Cerebellar cortex (tissue), 1 donor: ENCODE results near the gene AP3S1.
A peak's percentile ranks its signal among the peaks of the same experiment; 100 is the strongest.
"Not testable (repeated sequence)": the region's sequence is repeated elsewhere in the genome, so short reads cannot be mapped to it uniquely, and the experiment has no call there.

ENCODE experiments used
- DNase-seq: peaks from one replicate; pipeline ENCODE4 v3.0.0-alpha.2; 2015; ENCODE audit warnings: low spot score

Gene AP3S1

GRCh38 chr5:115873392-115873791 is 31.7 kb downstream of the AP3S1 start:
- no peak for DNase-seq

GRCh38 chr5:115875447-115875846 is 33.7 kb downstream of the AP3S1 start:
- peak; percentile 15 for DNase-seq

GRCh38 chr5:115877342-115877741 is 35.6 kb downstream of the AP3S1 start:
- not testable (repeated sequence) for DNase-seq

GRCh38 chr5:115882434-115882833 is 40.7 kb downstream of the AP3S1 start:
- DNase-seq, result not testable (repeated sequence)

DNA sequence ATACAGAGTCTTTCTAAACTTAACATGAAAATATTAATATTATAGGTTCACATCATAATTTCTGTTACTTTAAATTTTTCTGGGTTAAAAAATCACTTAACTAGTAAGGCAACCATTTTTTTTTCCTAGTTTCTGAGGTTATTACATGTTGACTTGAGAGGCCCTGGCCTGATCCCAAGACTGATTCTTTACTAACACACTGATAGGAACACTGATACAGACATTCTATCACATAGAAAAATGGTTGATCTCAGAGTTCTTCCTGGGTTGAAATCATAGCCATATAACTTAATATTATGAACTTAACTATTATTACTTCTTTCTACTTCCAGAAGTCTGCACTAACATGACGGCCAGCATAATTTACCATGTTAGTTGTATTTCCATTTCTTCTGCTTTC is 43.0 kb downstream of the AP3S1 start:
- DNase-seq, result no peak

DNA sequence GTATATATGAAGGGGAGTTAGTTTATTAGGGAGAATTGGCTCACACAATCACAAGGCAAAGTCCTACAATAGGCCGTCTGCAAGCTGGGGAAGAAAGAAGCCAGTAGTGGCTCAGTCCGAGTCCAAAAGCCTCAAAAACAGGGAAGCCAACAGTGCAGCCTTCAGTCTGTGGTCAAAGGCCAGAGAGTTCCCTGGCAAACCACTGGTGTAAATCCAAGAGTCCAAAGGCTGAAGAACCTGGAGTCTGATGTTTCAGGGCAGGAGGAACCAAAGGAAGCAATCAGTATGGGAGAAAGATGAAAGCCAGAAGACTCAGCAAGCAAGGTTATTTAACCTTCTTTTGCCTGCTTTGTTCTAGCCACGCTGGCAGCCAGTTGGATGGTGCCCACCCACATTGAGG is 43.5 kb downstream of the AP3S1 start:
- not testable (repeated sequence) for DNase-seq

- DNase-seq, result no peak
Observed at GRCh38 chr5:115888027-115888426, 46.3 kb downstream of the AP3S1 start.

DNA sequence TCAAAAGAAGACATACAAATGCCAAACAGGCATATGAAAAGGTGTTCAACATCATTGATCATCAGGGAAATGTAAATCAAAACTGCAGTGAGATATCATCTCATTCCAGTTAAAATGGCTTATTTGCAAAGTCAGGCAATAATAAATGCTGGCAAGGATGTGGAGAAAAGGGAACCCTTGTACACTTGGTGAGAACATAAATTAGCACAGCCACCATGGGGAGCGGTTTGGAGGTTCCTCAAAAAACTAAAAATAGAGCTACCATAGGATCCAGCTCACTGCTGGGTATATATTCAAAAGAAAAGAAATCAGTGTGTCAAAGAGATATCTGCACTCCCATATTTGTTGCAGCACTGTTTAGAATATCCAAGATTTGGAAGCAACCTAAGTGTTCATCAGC is 50.3 kb downstream of the AP3S1 start:
- no peak for DNase-seq

GRCh38 chr5:115894342-115894741 is 52.6 kb downstream of the AP3S1 start:
- no peak for DNase-seq

GRCh38 chr5:115895821-115896220 is 54.1 kb downstream of the AP3S1 start:
- no peak for DNase-seq

DNA sequence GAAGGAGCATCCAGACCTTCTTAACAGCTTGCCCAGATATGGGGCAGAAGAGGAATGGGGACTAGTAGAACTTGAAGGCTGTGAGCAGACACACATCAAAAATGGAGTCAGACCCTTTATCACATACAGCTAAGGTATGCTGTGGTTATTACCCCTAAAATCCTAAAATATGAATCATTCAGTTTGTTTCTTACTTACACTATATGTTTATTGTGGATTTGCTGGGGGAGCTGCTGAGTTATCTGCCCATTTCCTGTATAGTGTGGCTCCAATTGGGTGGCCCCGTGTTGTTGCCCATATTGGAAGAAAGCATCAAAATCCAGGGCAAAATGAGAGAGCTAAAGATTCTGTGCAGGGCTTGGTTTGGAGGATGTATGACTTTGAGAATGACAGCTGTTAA is 56.9 kb downstream of the AP3S1 start:
- no peak for DNase-seq

DNA sequence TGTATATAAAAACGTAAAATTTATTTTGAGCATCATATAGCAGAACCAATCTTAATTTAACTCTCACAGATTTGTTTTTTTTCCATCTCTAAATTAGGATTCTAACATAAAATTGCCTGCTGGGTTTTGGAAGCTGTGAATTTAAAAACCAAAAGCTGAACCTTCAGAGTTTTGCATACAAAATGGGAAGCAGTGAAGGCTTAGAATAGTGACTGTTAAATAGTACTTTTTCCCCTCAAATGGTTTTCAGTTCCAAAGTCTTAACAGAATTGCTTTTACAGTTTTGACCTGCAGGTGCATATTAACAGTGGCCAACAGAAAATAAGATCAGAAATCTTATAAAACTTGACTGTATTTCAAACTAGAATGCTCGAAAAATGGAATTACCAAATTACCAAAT is 65.4 kb downstream of the AP3S1 start:
- no peak for DNase-seq

DNA sequence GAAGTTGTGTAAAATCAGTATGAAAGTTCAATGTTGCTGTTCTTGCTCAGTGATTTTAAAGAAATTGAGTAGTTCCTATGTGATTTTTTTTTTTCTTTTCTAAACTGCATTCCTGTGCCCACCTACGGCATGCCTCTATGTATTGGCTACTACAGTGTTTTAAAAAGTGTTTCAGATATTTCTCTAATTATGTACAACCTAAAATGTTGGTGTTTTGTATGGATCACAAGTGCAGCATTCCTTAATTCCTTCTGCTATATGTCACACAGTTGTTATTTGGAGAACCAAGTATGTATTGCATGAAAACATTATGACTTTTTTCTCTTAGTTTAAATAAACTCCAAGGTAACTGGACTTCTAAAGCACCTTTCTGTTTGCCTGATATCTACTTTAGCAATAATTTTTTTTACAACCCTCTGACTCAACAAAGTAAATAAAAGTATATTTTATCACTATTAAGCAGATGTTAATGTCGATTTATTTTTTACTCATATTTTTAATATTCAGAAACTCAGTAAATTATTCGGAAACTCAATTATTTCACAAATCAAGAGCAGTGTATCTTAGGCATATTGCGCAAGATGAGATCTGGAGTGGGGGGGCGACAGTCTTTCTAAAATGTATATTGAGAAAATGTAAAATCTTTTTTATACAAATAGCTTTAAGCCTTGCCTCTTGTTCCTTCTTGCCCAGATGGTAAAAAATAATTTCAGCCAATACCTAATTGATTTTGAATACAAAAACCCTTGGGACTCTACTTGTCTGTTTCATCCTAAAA is 72.1 kb downstream of the AP3S1 start:
- not testable (repeated sequence) for DNase-seq

DNA sequence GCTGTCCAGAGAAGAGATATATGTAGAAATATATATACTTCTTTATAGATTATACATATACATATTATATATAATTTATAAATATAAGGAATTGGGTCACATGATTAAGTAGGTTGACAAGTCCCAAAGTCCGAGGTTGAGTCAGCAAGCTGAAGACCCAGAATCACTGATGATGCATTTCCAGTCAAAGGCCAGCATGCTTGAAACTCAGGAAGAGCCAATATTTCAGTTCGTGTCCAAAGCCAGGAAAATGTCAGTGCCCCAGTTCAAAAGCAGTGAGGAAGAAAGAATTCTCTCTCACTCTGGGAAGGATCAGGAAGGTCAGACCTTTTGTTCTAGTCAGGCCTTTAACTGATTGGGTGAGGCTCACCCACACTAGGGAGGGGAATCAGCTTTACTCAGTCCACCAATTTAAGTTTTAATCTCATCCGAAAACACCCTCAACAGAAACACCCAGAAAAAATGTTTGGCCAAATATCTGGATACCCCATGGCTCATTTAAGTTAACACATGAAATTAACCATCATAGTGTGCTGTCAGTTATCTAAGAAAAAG is 78.5 kb downstream of the AP3S1 start:
- DNase-seq, result no peak

DNA sequence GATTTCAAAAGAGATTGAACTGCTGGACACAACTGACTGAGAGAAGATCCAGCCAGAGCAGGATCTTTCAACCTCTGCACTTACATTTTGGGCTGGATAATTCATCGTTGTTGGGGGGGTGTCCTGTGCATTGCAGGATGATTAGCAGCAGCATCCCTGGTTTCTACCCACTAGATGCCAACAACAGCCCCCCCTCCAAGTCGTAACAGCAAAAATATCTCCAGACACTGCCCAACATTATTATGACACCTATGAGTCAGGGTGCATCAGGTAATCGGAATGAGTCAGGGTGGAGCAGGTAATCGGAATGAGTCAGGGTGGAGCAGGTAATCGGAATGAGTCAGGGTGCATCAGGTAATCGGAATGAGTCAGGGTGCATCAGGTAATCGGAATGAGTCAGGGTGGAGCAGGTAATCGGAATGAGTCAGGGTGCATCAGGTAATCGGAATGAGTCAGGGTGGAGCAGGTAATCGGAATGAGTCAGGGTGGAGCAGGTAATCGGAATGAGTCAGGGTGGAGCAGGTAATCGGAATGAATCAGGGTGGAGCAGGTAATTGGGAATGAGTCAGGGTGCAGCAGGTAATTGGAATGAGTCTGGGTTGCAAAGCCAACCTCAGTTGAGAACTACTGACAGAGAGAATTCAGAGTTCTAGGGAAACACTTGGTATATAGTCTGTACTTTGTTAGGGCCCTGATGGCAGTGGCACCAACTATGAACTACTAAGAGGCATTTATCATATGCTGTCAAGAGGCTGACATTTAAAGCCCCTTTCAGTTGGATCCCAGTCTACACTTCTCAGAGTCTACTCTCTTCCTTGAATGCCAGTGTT is 87.1 kb downstream of the AP3S1 start:
- not testable (repeated sequence) for DNase-seq

GRCh38 chr5:115930171-115930570 is 88.4 kb downstream of the AP3S1 start:
- DNase-seq, result not testable (repeated sequence)

DNA sequence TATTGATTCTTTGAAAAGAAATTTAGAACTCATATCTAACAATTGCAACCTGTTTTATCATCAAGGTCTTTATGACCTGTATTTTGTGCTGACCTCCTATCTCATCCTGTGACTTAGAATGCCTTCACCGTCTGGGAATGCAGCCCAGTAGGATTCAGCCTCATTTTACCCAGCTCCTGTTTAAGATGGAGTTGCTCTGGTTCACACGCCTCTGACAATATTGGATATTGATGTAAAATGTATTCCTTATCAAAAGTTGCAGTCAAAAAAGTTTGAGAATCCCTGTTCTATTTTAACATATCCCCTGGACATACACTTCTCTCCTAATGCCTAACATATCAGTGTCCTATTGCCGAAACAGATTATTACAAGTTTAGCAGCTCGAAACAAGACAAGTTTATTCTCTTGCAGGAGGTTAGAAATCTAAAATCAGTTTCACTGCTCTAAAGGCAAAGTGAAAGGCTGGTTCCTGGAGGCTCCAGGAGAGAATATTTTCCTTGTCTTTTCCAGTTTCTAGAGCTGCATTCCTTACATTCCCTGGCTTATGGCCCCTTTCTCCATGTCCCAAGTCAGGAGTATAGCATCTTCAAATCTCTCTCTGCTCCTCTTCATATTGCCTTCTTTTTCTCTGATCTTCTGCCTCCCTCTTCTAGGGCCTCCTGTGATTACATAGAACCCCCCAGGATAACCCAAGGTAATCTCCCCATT is 89.0 kb downstream of the AP3S1 start:
- no peak for DNase-seq

- DNase-seq, result no peak
Observed at GRCh38 chr5:115932991-115933390, 91.3 kb downstream of the AP3S1 start.

DNA sequence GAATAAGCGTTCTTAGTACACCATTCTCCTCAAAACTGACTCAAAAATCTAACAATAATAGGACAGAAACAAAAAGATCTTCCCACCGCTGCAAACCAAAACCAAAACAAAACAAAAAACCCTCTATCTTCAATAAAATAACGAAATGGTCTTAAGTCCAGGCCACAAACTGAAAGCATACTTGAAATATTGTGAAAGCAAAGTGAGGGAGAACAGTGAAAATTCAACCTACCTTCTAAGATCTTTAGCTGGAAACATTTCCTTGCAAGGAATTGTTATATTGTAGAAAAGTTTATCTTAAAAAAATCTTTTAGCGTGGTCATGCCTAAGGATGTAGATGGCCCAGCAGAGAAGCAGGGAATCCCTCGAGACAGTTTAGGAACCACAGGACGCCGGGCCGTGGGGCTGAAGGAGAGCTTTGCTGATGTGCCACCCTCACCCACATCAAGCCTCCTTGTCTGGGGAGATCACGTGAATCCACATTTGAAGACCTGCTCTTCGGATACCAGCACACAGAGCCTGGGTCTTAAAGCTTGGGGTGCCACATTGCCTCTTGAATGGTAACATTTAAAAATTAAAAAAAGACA is 92.7 kb downstream of the AP3S1 start:
- DNase-seq, result no peak

- no peak for DNase-seq
Observed at GRCh38 chr5:115936031-115936430, 94.3 kb downstream of the AP3S1 start.

DNA sequence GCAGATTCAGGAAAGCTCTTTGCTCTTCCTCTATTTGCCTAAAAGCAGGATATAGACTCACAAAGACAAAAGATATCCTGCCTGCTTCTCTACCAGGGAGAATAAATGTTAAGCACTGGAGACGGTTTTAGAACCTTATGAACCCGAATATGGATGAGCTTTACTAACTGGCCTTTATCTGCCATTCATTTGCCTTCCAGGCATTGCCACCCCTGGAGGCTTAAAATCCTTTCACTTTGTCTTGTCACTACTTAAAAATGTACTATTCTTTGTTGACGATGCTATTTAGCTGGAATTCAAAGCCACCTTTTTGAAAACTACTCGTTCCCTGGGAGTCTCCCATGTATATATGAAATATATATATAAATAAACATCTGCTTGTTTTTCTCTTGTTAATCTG is 97.3 kb downstream of the AP3S1 start:
- DNase-seq, result no peak
